Mesendoderm (in vitro differentiated cells): ENCODE data around the gene MAPK8IP2.

Experiments used
- DNase-seq: peaks from one replicate; pipeline ENCODE4 v3.0.0; 2013
- H2AK5ac ChIP-seq: 2 replicates; pipeline ENCODE4 v1.6.1; 2013; ENCODE audit warnings: low read length, inconsistent platforms
- H2BK120ac ChIP-seq: 2 replicates; pipeline ENCODE4 v1.6.1; 2013; ENCODE audit warnings: low read depth, mild to moderate bottlenecking, low read length, moderate library complexity, mixed read lengths
- H2BK15ac ChIP-seq: replicated peaks from 2 replicates; pipeline ENCODE4 v1.6.1; 2013; ENCODE audit warnings: low read depth, mild to moderate bottlenecking, moderate library complexity
- H2BK5ac ChIP-seq: 2 replicates; pipeline ENCODE4 v1.6.1; 2013; ENCODE audit warnings: low read length, inconsistent platforms
- H3K18ac ChIP-seq: 2 replicates; pipeline ENCODE4 v1.6.1; 2013; ENCODE audit warnings: mild to moderate bottlenecking, low read length, mixed read lengths
- H3K23ac ChIP-seq: one replicate; pipeline ENCODE4 v1.6.1; 2013; ENCODE audit warnings: low read length
- H3K27ac ChIP-seq: 2 replicates; pipeline ENCODE4 v1.5.1; 2013; ENCODE audit warnings: low read depth, mild to moderate bottlenecking, inconsistent platforms, low read length, moderate library complexity
- H3K27me3 ChIP-seq: 2 replicates; pipeline ENCODE4 v1.6.1; 2013; ENCODE audit warnings: low read length, control low read depth, mild to moderate bottlenecking, inconsistent platforms; ENCODE audit not compliant: insufficient read depth, poor library complexity
- H3K36me3 ChIP-seq: 2 replicates; pipeline ENCODE4 v1.6.1; 2013; ENCODE audit warnings: low read length, inconsistent platforms; ENCODE audit not compliant: control insufficient read depth, insufficient read depth
- H3K4ac ChIP-seq: one replicate; pipeline ENCODE4 v1.6.1; 2013; ENCODE audit warnings: low read depth, mild to moderate bottlenecking, low read length, moderate library complexity
- H3K4me1 ChIP-seq: 2 replicates; pipeline ENCODE4 v1.6.1; 2013; ENCODE audit warnings: low read depth, low read length, inconsistent platforms; ENCODE audit not compliant: control insufficient read depth
- H3K4me2 ChIP-seq: 2 replicates; pipeline ENCODE4 v1.6.1; 2013; ENCODE audit warnings: low read length
- H3K4me3 ChIP-seq: 2 replicates; pipeline ENCODE4 v1.5.1; 2013; ENCODE audit warnings: mild to moderate bottlenecking, low read length
- H3K56ac ChIP-seq: one replicate; pipeline ENCODE4 v1.6.1; 2013; ENCODE audit warnings: low read length
- H3K79me1 ChIP-seq: 2 replicates; pipeline ENCODE4 v1.6.1; 2013; ENCODE audit warnings: low read length, inconsistent platforms
- H3K79me2 ChIP-seq: 2 replicates; pipeline ENCODE4 v1.6.1; 2013; ENCODE audit warnings: mild to moderate bottlenecking, low read length; ENCODE audit not compliant: control insufficient read depth, insufficient read depth
- H3K9ac ChIP-seq: 2 replicates; pipeline ENCODE4 v1.6.1; 2013; ENCODE audit warnings: low read length, inconsistent platforms
- H4K5ac ChIP-seq: one replicate; pipeline ENCODE4 v1.6.1; 2013; ENCODE audit warnings: low read length
- H4K8ac ChIP-seq: one replicate; pipeline ENCODE4 v1.6.1; 2013; ENCODE audit warnings: low read depth, mild to moderate bottlenecking, control low read depth, low read length, moderate library complexity
- WGBS: extraction: QIAGEN DNeasy Blood & Tissue Kit; methylation state at CpG from one replicate; pipeline ENCODE4 v1.1.7; 2013; ENCODE audit warnings: low lambda C conversion rate, missing lambda C conversion rate; ENCODE audit not compliant: insufficient coverage; ENCODE audit errors: extremely low coverage; 5-methylcytosine and 5-hydroxymethylcytosine counted together

Gene MAPK8IP2

DNA sequence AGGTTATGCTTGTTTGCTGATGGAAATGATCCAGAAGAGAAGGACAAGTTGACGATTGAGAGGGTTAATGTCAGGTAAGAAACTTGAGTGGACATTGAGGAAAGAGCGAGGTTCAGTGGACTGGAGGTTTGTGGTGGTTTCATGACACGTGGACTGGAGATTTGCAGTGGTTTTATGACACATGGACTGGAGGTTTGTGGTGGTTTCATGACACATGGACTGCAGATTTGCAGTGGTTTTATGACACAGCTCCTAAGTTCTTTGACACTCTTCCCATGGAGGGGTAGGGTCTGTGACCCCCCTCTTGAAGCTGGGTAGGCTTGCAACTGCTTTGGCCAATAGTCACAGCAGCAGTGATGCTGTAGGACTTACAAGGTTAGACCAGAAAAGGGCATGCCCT is 5.4 kb upstream of the MAPK8IP2 start:
- no peaks in the 10 kb centered on the region for H3K4me1 ChIP-seq
- no peak overlapping the region for H2BK5ac ChIP-seq
- H3K18ac ChIP-seq = no peak overlapping the region
- H3K23ac ChIP-seq = no peak overlapping the region
- no peak overlapping the region for H3K4ac ChIP-seq
- no peaks in the 10 kb centered on the region for H3K79me1 ChIP-seq
- no peaks in the 10 kb centered on the region for H3K36me3 ChIP-seq
- no peak overlapping the region for H4K8ac ChIP-seq
- H3K9ac ChIP-seq = no peak overlapping the region
- H3K79me2 ChIP-seq = no peaks in the 10 kb centered on the region
- no CpG with 5 or more reads among the region's 3 CpGs for WGBS
- H3K56ac ChIP-seq = no peak overlapping the region
- H3K4me3 ChIP-seq = no peak overlapping the region
- H2BK15ac ChIP-seq = no peak overlapping the region
- H4K5ac ChIP-seq = no peak overlapping the region
- no peaks in the 10 kb centered on the region for H3K27me3 ChIP-seq
- H3K4me2 ChIP-seq = no peak overlapping the region
- no peak overlapping the region for H3K27ac ChIP-seq
- DNase-seq = no peak
- H2AK5ac ChIP-seq = no peak overlapping the region
- H2BK120ac ChIP-seq = no peak overlapping the region

DNA sequence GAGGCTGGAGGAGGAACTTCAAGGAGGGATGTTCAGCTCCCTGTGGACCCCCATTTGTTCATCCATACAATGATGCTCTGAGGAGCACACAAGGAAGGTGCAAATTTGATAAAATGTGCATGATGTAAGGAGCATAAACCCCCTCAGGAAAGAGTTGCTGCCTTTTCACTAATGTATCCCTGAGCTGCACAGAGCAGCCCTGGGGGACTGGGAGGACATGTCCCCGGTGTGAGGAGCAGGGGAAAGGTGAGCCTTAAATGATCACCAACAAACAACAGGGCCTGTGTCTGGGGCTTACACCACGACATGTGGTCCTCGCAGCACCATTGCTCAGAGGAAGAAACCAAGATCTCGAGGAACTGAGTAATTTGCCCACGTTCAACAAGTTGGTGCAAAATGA is 3.5 kb upstream of the MAPK8IP2 start:
- Histone ChIP-seq H2BK5ac (no peak overlapping the region), H2AK5ac (no peak overlapping the region), H3K4me2 (no peak overlapping the region), H3K56ac (no peak overlapping the region), H3K4ac (no peak overlapping the region), H3K27ac (no peak overlapping the region), H2BK15ac (no peak overlapping the region), H3K23ac (no peak overlapping the region), H3K18ac (no peak overlapping the region), H3K27me3 (peaks cover 5% of the 10 kb centered on the region), H3K79me1 (no peaks in the 10 kb centered on the region), H4K8ac (no peak overlapping the region), H4K5ac (no peak overlapping the region), H3K4me1 (no peaks in the 10 kb centered on the region), H3K36me3 (no peaks in the 10 kb centered on the region), H3K79me2 (no peaks in the 10 kb centered on the region), H2BK120ac (no peak overlapping the region), H3K4me3 (no peak overlapping the region), H3K9ac (no peak overlapping the region)
- WGBS = no CpG with 5 or more reads among the region's 5 CpGs
- DNase-seq = no peak

DNA sequence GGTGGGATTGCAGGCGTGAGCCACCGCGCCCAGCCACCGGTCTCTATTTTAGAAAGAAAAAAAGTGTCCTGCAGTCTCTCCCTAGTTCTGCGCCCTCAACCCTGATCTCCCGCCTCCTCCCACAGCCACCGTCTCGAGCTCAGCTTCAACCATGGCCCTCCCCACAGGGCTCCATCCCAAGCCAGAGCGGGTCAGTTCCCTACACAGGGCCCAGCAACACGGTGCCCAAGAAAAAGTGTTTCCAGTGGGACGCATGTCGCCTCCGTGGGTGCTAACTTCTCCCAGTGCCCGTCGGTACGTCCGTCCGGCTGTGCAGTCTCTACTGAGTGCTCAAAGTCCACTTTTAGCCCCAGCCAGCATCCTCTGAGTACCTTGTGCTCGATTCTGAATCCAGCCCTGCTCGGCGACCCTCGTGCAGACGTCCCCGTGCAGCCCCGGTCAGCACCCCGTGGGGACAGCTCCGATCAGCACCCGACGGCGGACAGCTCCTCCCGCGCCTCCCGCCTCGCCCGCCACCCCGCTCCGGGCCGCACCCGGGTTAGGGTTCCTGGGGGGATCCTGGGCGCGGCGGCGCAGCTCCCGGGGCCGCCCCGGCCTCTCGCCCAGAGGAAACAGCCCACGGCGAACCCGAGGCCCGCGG is 657 bp upstream of the MAPK8IP2 start:
- Histone ChIP-seq H3K4ac (no peak overlapping the region), H3K56ac (no peak overlapping the region), H3K27ac (no peak overlapping the region)

DNA sequence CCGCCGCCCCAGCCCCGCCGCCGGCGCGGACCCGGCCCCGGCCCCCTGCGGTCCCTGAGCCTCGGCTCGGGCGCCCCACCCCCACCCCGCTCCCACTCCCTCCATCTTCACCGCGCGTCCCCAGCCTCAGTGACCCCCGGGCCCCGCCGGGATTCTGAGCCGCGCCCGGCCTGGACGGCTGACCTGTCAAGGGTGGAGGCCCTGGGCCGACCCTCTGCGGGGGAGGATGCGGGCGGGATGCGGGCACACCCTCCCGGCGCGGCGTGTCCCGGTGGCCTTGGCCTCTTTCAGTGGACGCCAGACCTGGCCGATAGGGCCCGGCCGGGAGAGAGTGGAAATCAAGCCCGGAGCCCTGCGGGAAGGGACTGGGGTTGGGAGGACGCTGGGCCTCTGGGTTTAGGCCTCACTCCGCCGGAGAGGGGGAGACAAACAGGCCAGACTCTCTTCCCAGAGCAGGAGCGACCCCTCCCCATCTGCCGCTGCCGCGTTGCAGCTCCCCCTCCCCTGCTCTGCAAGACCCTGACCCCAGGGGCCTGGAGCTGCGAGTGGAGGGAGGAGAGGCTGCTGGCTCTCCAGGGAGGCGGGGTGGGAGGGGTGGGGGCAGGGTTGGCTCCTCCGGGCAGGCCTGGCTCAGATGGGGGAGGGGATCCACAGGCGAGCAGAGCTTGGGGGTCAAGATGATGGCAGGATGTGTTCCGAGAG is 525 bp downstream of the MAPK8IP2 start:
- Histone ChIP-seq H3K56ac (no peak overlapping the region), H4K5ac (no peak overlapping the region), H3K23ac (no peak overlapping the region), H3K36me3 (no peaks in the 10 kb centered on the region), H3K79me2 (no peaks in the 10 kb centered on the region), H3K27me3 (peaks cover 5% of the 10 kb centered on the region), H3K27ac (no peak overlapping the region), H2BK15ac (no peak overlapping the region), H3K4me1 (no peaks in the 10 kb centered on the region), H2AK5ac (no peak overlapping the region), H3K18ac (no peak overlapping the region), H4K8ac (no peak overlapping the region), H3K9ac (no peak overlapping the region), H3K4me3 (no peak overlapping the region), H3K4me2 (no peak overlapping the region), H2BK120ac (no peak overlapping the region), H3K4ac (no peak overlapping the region), H2BK5ac (no peak overlapping the region), H3K79me1 (no peaks in the 10 kb centered on the region)
- no peak for DNase-seq
- WGBS = no CpG with 5 or more reads among the region's 52 CpGs

More for the DNA sequence above, 657 bp upstream of the MAPK8IP2 start:
- WGBS = no CpG with 5 or more reads among the region's 52 CpGs
- Histone ChIP-seq H3K27me3 (peaks cover 5% of the 10 kb centered on the region), H3K79me2 (no peaks in the 10 kb centered on the region), H2BK15ac (no peak overlapping the region), H2AK5ac (no peak overlapping the region), H2BK120ac (no peak overlapping the region), H3K36me3 (no peaks in the 10 kb centered on the region), H3K4me2 (no peak overlapping the region), H3K79me1 (no peaks in the 10 kb centered on the region), H3K18ac (no peak overlapping the region), H3K9ac (no peak overlapping the region), H4K5ac (no peak overlapping the region), H2BK5ac (no peak overlapping the region), H3K4me3 (no peak overlapping the region), H3K23ac (no peak overlapping the region), H4K8ac (no peak overlapping the region), H3K4me1 (no peaks in the 10 kb centered on the region)
- peak; percentile 49 for DNase-seq

DNA sequence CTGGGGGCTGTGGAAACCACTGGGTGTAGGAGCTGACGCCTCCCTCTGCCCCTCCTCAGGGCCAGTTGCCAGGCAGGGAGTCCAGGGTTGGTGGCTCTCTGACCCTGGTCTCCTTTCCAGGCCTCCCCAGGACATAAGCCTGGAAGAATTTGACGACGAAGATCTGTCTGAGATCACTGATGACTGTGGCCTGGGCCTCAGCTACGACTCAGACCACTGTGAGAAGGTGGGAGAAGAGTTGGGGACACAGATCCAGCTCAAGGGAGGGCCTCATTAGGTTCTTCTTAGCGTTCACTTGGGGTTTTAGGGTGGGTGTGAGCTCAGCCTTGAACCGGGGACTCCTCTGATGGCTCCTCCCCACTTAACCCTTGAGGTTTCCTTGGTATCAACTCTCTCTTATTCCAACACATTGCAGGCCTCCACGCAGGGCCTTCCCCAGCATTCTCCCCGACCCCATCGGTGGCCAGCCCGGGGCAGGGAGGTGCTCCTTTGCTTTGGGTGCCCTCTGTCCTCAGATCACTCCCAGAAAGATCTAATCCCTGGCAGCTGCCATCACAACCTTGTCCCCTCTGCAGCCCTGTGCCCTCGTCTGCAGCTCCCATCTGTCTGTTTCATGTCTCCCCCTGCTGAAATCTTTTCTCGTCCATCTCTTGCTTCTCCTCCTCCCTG is 1.2 kb downstream of the MAPK8IP2 start:
- H3K4me3 ChIP-seq = no peak overlapping the region

More for the DNA sequence above, 1.2 kb downstream of the MAPK8IP2 start:
- Histone ChIP-seq H2BK120ac (no peak overlapping the region), H3K18ac (no peak overlapping the region), H3K4ac (no peak overlapping the region), H3K4me2 (no peak overlapping the region), H3K79me1 (no peaks in the 10 kb centered on the region), H4K5ac (no peak overlapping the region), H2BK15ac (no peak overlapping the region), H3K4me1 (no peaks in the 10 kb centered on the region), H3K79me2 (no peaks in the 10 kb centered on the region), H3K23ac (no peak overlapping the region), H3K56ac (no peak overlapping the region), H3K36me3 (no peaks in the 10 kb centered on the region), H2AK5ac (no peak overlapping the region), H3K27me3 (peaks cover 5% of the 10 kb centered on the region), H2BK5ac (no peak overlapping the region), H3K27ac (no peak overlapping the region), H4K8ac (no peak overlapping the region), H3K9ac (no peak overlapping the region)
- no CpG with 5 or more reads among the region's 12 CpGs for WGBS
- no peak for DNase-seq
